GM19372 (cell line): Measurements from ENCODE around the gene TPPP2.

Experiments used
- ATAC-seq: cut with Tn5 transposase; IDR thresholded peaks from one replicate; pipeline ENCODE4 v1.9.1; 2021; ENCODE audit warnings: mild to moderate bottlenecking, low read depth, moderate library complexity; ENCODE audit not compliant: unreplicated experiment

TPPP2 gene

DNA sequence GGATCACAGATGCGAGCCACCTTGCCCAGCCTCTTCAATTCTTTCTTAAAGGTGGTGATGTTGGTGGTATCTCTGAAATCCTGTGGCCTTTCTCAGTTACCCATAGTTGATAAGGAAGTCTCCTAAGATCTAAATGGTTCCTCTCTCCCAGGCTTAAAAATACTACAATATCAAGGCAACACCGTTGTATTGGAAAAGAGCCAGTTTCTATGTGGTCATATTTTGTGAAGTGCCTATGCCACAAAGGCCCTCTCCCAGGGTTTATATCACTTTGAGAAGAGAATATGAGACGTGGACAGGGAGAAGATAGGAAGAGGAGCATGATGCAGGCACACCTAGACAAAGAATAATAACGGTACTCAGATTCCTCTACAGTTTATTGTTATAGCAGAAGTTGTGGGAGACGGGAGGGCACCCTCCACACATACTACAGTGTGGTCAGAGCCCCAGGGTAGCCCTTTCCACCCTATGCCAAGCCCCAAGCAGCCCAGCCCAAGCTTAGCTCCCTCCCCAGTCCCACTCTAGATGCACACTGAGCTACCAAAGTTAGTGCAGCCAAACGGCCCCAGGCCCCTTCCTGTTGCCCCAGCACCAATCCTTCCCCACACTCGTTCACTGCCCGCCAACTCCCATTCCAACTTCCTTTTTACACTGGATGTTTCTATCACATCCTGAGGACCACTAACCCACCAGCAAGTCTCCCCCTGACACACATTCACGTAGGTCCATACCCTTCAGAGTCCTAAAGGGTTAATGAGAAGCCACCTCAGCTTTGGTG, 13.4 kb upstream of the TPPP2 start:
- ATAC-seq: no peak

DNA sequence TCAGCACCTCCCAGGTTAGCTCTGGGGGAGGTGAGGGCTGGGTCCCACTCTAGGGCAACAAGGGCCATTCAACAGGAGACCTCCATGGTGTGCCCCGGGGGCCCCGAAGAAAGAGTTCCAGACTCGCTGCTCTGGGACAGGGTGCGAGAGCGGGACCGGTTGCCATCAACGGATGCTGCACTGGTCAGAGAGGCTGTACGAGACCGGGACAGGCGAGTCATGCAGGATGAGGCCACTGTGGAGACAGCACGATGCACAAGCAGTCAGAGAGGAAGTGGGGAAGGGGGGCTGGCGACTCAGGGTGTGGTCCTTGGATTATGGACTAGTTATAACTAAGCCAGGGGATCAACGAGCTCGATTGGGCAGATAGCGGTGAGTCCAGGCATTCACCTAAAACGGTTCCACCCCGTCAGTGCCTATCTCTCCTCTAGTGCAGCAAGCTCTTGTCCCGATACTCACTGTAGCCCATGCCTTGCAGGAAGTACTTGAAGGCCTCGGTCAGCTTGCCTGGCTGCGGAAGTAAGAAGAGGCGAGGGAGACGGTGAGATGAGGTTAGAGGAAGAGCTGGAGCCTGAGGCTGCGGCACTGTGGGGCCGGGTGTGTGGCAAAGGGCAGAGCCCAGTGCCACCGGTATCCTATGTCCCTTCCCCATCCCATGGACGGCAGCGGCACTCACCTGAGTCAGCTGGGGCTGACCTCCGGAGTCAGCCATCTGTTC, 12.3 kb upstream of the TPPP2 start:
- ATAC-seq: no peak

DNA sequence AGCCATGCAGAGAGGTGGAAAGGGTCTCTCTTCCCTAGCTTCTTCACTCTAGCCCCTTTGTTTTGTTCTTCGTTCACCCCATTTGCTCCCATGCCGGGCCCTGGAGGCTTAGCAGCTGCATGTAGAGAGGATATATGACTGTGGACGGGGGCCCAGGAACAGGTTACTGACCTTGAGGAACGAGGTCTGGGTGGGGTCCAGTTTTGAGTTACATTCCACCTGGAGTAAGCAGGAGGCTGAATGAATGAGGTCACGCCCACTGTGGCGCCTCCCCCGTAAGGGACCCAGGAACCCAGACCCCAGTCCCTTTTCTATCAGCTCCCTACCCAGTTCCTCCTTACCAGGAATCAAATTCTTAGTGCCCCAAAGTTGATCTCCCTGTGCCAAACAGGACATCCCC, 11.7 kb upstream of the TPPP2 start:
- ATAC-seq: no peak

DNA sequence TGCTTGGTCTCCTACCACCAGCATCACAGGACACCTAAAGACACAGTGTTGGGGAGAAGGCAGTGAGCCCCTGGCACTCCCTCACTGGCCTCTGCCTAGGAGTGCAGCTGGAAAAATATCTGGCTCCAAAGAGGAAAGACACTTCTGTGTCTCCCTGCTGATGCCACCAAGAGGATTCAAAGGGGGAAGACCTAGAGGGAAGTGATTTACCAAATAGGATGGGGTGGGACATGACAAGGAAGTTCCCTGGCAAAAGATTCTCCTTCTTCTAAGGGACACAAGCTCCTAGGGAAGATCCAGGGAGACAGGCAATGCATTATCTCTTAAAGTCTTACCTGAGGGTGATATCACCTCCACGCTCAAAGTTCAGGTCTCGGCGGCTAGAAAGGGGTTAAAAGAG, 11.2 kb upstream of the TPPP2 start:
- no peak for ATAC-seq

DNA sequence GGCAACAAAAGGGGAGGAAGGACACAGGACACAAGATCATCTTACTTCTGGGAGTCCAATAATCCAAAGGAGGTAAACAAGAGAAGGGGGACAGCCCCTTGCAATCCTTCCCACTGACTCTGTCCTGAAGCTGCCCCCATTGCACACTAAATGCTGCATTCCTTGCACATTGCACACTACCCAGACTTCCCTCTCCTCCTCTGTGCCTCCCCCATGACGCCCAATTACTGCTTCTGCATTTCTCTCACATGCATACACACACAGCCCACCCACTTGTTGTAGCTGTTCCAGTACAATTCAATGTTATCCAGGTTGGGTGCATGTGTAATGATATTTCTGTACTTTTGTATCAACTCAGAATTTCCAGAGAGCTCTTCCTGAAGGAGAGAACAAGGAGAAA, 10.7 kb upstream of the TPPP2 start:
- no peak for ATAC-seq

- no peak for ATAC-seq
Measured at GRCh38 chr14:21020977-21021545, 9.0 kb upstream of the TPPP2 start.

GRCh38 chr14:21022686-21023085, 7.3 kb upstream of the TPPP2 start:
- ATAC-seq: no peak

- ATAC-seq: no peak
Measured at GRCh38 chr14:21023174-21023573, 6.8 kb upstream of the TPPP2 start.

GRCh38 chr14:21023817-21024584, 6.0 kb upstream of the TPPP2 start:
- no peak for ATAC-seq

DNA sequence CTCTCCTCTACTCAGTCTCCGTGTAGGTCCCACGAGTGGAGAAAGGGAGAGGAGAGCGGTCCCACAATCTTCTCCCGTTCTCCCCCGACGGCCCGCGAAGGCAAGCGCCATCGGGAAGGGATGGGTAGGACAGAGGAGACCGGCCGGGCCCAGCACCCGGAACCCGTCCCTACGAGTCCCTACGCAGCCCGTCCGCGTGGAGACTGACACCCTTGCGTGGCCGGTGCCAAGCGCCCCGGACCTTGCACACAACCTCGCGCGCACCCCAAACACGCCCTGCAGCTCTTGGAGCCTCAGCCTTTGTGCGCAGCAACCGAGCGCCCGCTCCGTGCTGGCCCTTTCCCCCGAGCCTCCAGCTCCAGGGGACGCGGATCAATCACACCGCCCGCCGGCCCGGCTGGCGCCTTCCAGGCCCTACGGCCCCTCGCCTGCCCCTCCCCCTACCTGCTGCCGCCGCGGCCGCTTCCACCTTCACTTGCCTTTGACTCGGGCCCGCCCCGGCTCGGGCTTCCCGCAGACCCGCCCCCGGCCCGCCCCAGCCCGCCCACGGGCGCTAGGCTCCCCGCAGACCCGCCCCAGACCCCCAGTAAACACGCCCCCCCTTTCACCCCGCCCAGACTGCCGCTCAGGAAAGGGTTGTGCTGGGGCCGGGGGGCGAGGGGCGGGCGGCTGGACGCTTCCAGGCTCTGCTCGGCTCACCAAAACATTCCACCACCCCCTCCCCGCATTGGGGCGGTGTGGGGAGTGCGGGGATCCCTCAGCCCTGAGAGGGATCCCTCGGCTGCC, 5.2 kb upstream of the TPPP2 start, which contains the start of gene NDRG2:
TSS of gene NDRG2 (minus strand) at position 477 of the 786 bp plus-strand sequence. CDS start 1,746 bp downstream, outside the sequence.
- no peak for ATAC-seq

- no peak for ATAC-seq
Measured at GRCh38 chr14:21025371-21026273, 4.4 kb upstream of the TPPP2 start.

GRCh38 chr14:21026274-21026987, 3.6 kb upstream of the TPPP2 start:
- no peak for ATAC-seq

- ATAC-seq: no peak
Measured at GRCh38 chr14:21026988-21027315, 3.1 kb upstream of the TPPP2 start.

- ATAC-seq: no peak
Measured at GRCh38 chr14:21030531-21030930, 514 bp downstream of the TPPP2 start.

GRCh38 chr14:21032326-21033132, 2.5 kb downstream of the TPPP2 start:
- ATAC-seq: no peak

DNA sequence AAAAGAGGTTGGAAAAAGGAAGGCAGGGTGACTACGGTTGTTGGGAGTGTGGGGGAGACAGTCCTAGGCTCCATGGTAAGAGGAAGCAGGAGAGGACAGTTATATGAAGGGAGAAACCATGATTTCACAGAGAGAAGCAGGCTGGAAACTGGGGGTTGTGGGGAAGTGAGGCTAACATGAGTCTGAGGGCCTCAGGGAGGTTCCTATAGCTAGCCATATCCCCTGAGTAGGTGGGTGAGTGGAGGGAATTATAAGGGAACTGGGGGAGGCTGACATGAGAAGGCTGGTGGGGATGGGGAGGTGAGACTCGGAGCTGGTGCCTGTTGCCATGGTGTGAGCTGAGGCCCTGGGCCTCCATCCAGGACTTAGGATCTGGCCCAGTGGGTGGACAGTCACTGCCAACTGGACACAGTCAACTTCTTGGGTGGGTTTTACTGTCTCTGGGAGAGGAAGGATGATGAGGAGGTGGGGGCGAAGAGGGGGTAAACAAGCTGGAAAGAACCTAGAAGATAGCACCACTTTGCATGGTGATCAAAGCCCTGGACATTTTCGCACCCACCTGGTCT, 3.2 kb downstream of the TPPP2 start:
- no peak for ATAC-seq

- ATAC-seq: no peak
Measured at GRCh38 chr14:21034707-21035106, 4.7 kb downstream of the TPPP2 start, which contains the start of gene RNASE13. TSS of gene RNASE13 (minus strand) at chr14:21034807. CDS start at chr14:21034288, 519 bp downstream.
